CD1c-positive myeloid dendritic cell (primary cell): Measurements from ENCODE around the gene ADAM12.
"Not testable (repeated sequence)": the region's sequence is repeated elsewhere in the genome, so short reads cannot be mapped to it uniquely, and the experiment has no call there.

Experiments used
- DNase-seq: peaks from one replicate; pipeline ENCODE4 v3.0.0-alpha.2; 2016; ENCODE audit errors: extremely low spot score

Gene ADAM12

GRCh38 chr10:126058507-126058906, 329.8 kb downstream of the ADAM12 start:
- DNase-seq, result no peak

GRCh38 chr10:126058104-126058503, 330.2 kb downstream of the ADAM12 start:
- no peak for DNase-seq

- no peak for DNase-seq
Observed at GRCh38 chr10:126057494-126057893, 330.8 kb downstream of the ADAM12 start.

GRCh38 chr10:126054191-126054590, 334.1 kb downstream of the ADAM12 start:
- no peak for DNase-seq

- peak; percentile 82 for DNase-seq
Observed at GRCh38 chr10:126052171-126052570, 336.1 kb downstream of the ADAM12 start.

- peak; percentile 85 for DNase-seq
Observed at GRCh38 chr10:126049759-126050700, 338.2 kb downstream of the ADAM12 start.

GRCh38 chr10:126047749-126048148, 340.5 kb downstream of the ADAM12 start:
- DNase-seq, result not testable (repeated sequence)

GRCh38 chr10:126046831-126047230, 341.4 kb downstream of the ADAM12 start:
- no peak for DNase-seq

GRCh38 chr10:126045861-126046260, 342.4 kb downstream of the ADAM12 start:
- DNase-seq, result peak; percentile 60

- no peak for DNase-seq
Observed at GRCh38 chr10:126043389-126043788, 344.9 kb downstream of the ADAM12 start.

- DNase-seq, result no peak
Observed at GRCh38 chr10:126042906-126043305, 345.4 kb downstream of the ADAM12 start.

- no peak for DNase-seq
Observed at GRCh38 chr10:126042354-126042753, 345.9 kb downstream of the ADAM12 start.

- DNase-seq, result peak; percentile 99
Observed at GRCh38 chr10:126041804-126042231, 346.5 kb downstream of the ADAM12 start.

GRCh38 chr10:126041117-126041516, 347.2 kb downstream of the ADAM12 start:
- DNase-seq, result no peak

GRCh38 chr10:126037946-126038345, 350.3 kb downstream of the ADAM12 start:
- DNase-seq, result no peak

GRCh38 chr10:126036515-126036914, 351.8 kb downstream of the ADAM12 start:
- peak; percentile 70 for DNase-seq

- no peak for DNase-seq
Observed at GRCh38 chr10:126034586-126034985, 353.7 kb downstream of the ADAM12 start.

- no peak for DNase-seq
Observed at GRCh38 chr10:126029999-126030398, 358.3 kb downstream of the ADAM12 start.

GRCh38 chr10:126027692-126028091, 360.6 kb downstream of the ADAM12 start:
- DNase-seq, result peak; percentile 30

GRCh38 chr10:126022841-126023240, 365.4 kb downstream of the ADAM12 start:
- DNase-seq, result no peak

GRCh38 chr10:126021833-126022500, 366.3 kb downstream of the ADAM12 start:
- no peak for DNase-seq

GRCh38 chr10:126017961-126018560, 370.2 kb downstream of the ADAM12 start:
- no peak for DNase-seq
